Naive thymus-derived CD8-positive, alpha-beta T cell (primary cell): ENCODE measurements around the gene TNFAIP8L3. TPM values are rescaled to one million over a fixed set of nuclear protein-coding genes. Genes with fewer than 3 reads are reported as not detected.

Experiments
- ATAC-seq, 2 donors: fragments of 150-1000 bp; cut with Tn5 transposase in 1 of 2; sonication (Bioruptor Pico), chemical (Tn5 transposase) in 1 of 2; 1 replicate in 1 of 2; 2 replicates in 1 of 2; pipeline ENCODE4 v1.10.0; 2021; ENCODE audit warnings: mild to moderate bottlenecking in 2 of 2, moderate library complexity in 2 of 2
- POLR2A ChIA-PET: fragments of 350-600 bp; sonication (Branson Sonifier 250); formaldehyde crosslinking; loops from one replicate; lab custom pipeline; 2021; ENCODE audit warnings: antibody characterized with exemption; lab: Charles Lee
- DNase-seq, 10 donors: peaks; one replicate each; pipeline versions ENCODE4 v3.0.0 to v3.0.0-alpha.2; 2020 to 2022
- H3K27ac Mint-ChIP-seq, 10 donors: one replicate each; pipeline ENCODE4 v1.8.0; 2020 to 2022; ENCODE audit warnings: mild to moderate bottlenecking in 10 of 10, mixed read lengths in 10 of 10, moderate library complexity in 4 of 10, inconsistent platforms in 1 of 10
- H3K27me3 Mint-ChIP-seq, 5 donors: one replicate each; pipeline ENCODE4 v1.8.0; 2021 to 2022; ENCODE audit warnings: mixed read lengths in 5 of 5
- H3K36me3 Mint-ChIP-seq, 3 donors: one replicate each; pipeline ENCODE4 v1.8.0; 2020 to 2022; ENCODE audit warnings: mixed read lengths in 3 of 3, mild to moderate bottlenecking in 2 of 3, inconsistent platforms in 1 of 3
- H3K4me1 Mint-ChIP-seq, 4 donors: one replicate each; pipeline ENCODE4 v1.8.0; 2021 to 2022; ENCODE audit warnings: mixed read lengths in 4 of 4
- H3K4me3 Mint-ChIP-seq, 10 donors: one replicate each; pipeline ENCODE4 v1.8.0; 2020 to 2022; ENCODE audit warnings: mild to moderate bottlenecking in 10 of 10, mixed read lengths in 10 of 10, moderate library complexity in 6 of 10, inconsistent platforms in 1 of 10
- H3K9me3 Mint-ChIP-seq, 9 donors: one replicate each; pipeline ENCODE4 v1.8.0; 2020 to 2022; ENCODE audit warnings: mixed read lengths in 9 of 9, mild to moderate bottlenecking in 3 of 9, inconsistent platforms in 1 of 9, moderate library complexity in 1 of 9
- polyA plus RNA-seq, 3 donors: library from polyadenylated mRNA; unstranded; fragments of 300-500 nt; fragmentation: Illumina TruSeq; gene quantifications; one replicate each; pipeline ENCODE4 v1.2.3, GENCODE V29; 2021
- total RNA-seq, 8 experiments: library from RNA in 2 of 8; stranded (reverse) in 2 of 8; gene quantifications; one replicate each; pipeline ENCODE4 v1.2.3 and lab custom pipeline; 2021 to 2026

Gene TNFAIP8L3
- total and polyA plus RNA-seq, 5 experiments from 2014 or later, result not detected

GRCh38 chr15:51062736-51063135 lies 32.0 kb downstream of the TNFAIP8L3 start:
- Mint-ChIP-seq H3K36me3 (no peaks in the 10 kb centered on the region), H3K27me3 (peaks cover 1 to 45% (median 16%) of the 10 kb centered on the region in 5 donors), H3K27ac (no peak overlapping the region), H3K4me1 (no peaks in the 10 kb centered on the region), H3K9me3 (no peaks in the 10 kb centered on the region), H3K4me3 (no peak overlapping the region)
- ATAC-seq (no peak), DNase-seq (no peak)
- POLR2A ChIA-PET, result no interaction called here

- Mint-ChIP-seq H3K27me3 (peaks cover 6 to 45% (median 17%) of the 10 kb centered on the region in 5 donors), H3K27ac (no peak overlapping the region), H3K9me3 (no peaks in the 10 kb centered on the region), H3K36me3 (no peaks in the 10 kb centered on the region), H3K4me1 (no peaks in the 10 kb centered on the region), H3K4me3 (no peak overlapping the region)
- DNase-seq, result no peak
- ATAC-seq, result no peak
- POLR2A ChIA-PET, result interaction anchor here (0.6 kb wide), 1 partner anchor 139 kb away, joined by 3 read pairs; no protein-coding TSS in a partner anchor
Observed at GRCh38 chr15:51060030-51060673, 34.6 kb downstream of the TNFAIP8L3 start.

GRCh38 chr15:51054535-51054934 lies 40.2 kb downstream of the TNFAIP8L3 start:
- H3K27ac Mint-ChIP-seq, result no peak overlapping the region
- H3K27me3 Mint-ChIP-seq, result peaks cover 7 to 24% (median 11%) of the 10 kb centered on the region in 5 donors
- no peak overlapping the region for H3K4me3 Mint-ChIP-seq
- no peak for DNase-seq
- POLR2A ChIA-PET, result no interaction called here
- H3K36me3 Mint-ChIP-seq, result no peaks in the 10 kb centered on the region
- no peak for ATAC-seq
- H3K4me1 Mint-ChIP-seq, result no peaks in the 10 kb centered on the region
- no peaks in the 10 kb centered on the region for H3K9me3 Mint-ChIP-seq

GRCh38 chr15:51053571-51053970 lies 41.1 kb downstream of the TNFAIP8L3 start:
- Mint-ChIP-seq H3K27ac (no peak overlapping the region), H3K36me3 (no peaks in the 10 kb centered on the region), H3K27me3 (peaks cover 7 to 24% (median 9%) of the 10 kb centered on the region in 5 donors), H3K9me3 (no peaks in the 10 kb centered on the region), H3K4me3 (no peak overlapping the region), H3K4me1 (peaks cover 0 to 2% (median 0%) of the 10 kb centered on the region in 4 donors)
- POLR2A ChIA-PET, result no interaction called here
- DNase-seq (no peak), ATAC-seq (no peak)

GRCh38 chr15:51051776-51052175 lies 42.9 kb downstream of the TNFAIP8L3 start:
- POLR2A ChIA-PET, result no interaction called here

GRCh38 chr15:51049081-51049480 lies 45.6 kb downstream of the TNFAIP8L3 start:
- DNase-seq, result no peak
- ATAC-seq, result no peak
- Mint-ChIP-seq H3K27me3 (peaks cover 2 to 15% (median 14%) of the 10 kb centered on the region in 5 donors), H3K27ac (no peak overlapping the region), H3K9me3 (no peaks in the 10 kb centered on the region), H3K36me3 (no peaks in the 10 kb centered on the region), H3K4me3 (no peak overlapping the region), H3K4me1 (peaks cover 0 to 2% (median 0%) of the 10 kb centered on the region in 4 donors)
- POLR2A ChIA-PET, result interaction anchor here (0.6 kb wide), 1 partner anchor 22 kb away, joined by 3 read pairs; no protein-coding TSS in a partner anchor

More at GRCh38 chr15:51051776-51052175, 42.9 kb downstream of the TNFAIP8L3 start:
- ATAC-seq, result no peak
- no peak overlapping the region for H3K27ac Mint-ChIP-seq
- peaks cover 4 to 15% (median 9%) of the 10 kb centered on the region in 5 donors for H3K27me3 Mint-ChIP-seq
- H3K9me3 Mint-ChIP-seq, result no peaks in the 10 kb centered on the region
- H3K36me3 Mint-ChIP-seq, result no peaks in the 10 kb centered on the region
- H3K4me1 Mint-ChIP-seq, result peaks cover 0 to 2% (median 0%) of the 10 kb centered on the region in 4 donors
- no peak overlapping the region for H3K4me3 Mint-ChIP-seq
- no peak for DNase-seq

- POLR2A ChIA-PET, result no interaction called here
- H3K36me3 Mint-ChIP-seq, result no peaks in the 10 kb centered on the region
Observed at GRCh38 chr15:51048308-51048707, 46.4 kb downstream of the TNFAIP8L3 start.

GRCh38 chr15:51046799-51047449 lies 47.8 kb downstream of the TNFAIP8L3 start:
- ATAC-seq (no peak), DNase-seq (no peak)
- Mint-ChIP-seq H3K36me3 (no peaks in the 10 kb centered on the region), H3K27me3 (peaks cover 2 to 11% (median 9%) of the 10 kb centered on the region in 5 donors), H3K27ac (no peak overlapping the region), H3K9me3 (no peaks in the 10 kb centered on the region), H3K4me1 (peaks cover 0 to 2% (median 0%) of the 10 kb centered on the region in 4 donors), H3K4me3 (no peak overlapping the region)
- POLR2A ChIA-PET, result no interaction called here

More at GRCh38 chr15:51048308-51048707, 46.4 kb downstream of the TNFAIP8L3 start:
- Mint-ChIP-seq H3K4me3 (no peak overlapping the region), H3K27me3 (peaks cover 2 to 15% (median 14%) of the 10 kb centered on the region in 5 donors), H3K27ac (no peak overlapping the region), H3K9me3 (no peaks in the 10 kb centered on the region), H3K4me1 (peaks cover 0 to 2% (median 0%) of the 10 kb centered on the region in 4 donors)
- no peak for ATAC-seq
- DNase-seq, result no peak

GRCh38 chr15:51046016-51046415 lies 48.7 kb downstream of the TNFAIP8L3 start:
- Mint-ChIP-seq H3K4me3 (no peak overlapping the region), H3K36me3 (no peaks in the 10 kb centered on the region), H3K4me1 (peaks cover 0 to 2% (median 0%) of the 10 kb centered on the region in 4 donors), H3K27me3 (peaks cover under 1 to 5% (median 3%) of the 10 kb centered on the region in 5 donors), H3K9me3 (no peaks in the 10 kb centered on the region), H3K27ac (no peak overlapping the region)
- no peak for ATAC-seq
- POLR2A ChIA-PET, result no interaction called here
- DNase-seq, result no peak

GRCh38 chr15:51044037-51044727 lies 50.5 kb downstream of the TNFAIP8L3 start:
- peaks cover 0 to 5% (median 2%) of the 10 kb centered on the region in 5 donors for H3K27me3 Mint-ChIP-seq
- H3K9me3 Mint-ChIP-seq, result peaks cover 0 to under 1% (median 0%) of the 10 kb centered on the region in 9 donors
- H3K4me1 Mint-ChIP-seq, result peaks cover 0 to 2% (median 0%) of the 10 kb centered on the region in 4 donors
- no peak overlapping the region for H3K4me3 Mint-ChIP-seq
- H3K27ac Mint-ChIP-seq, result no peak overlapping the region
- H3K36me3 Mint-ChIP-seq, result no peaks in the 10 kb centered on the region
- ATAC-seq, result no peak
- POLR2A ChIA-PET, result no interaction called here
- no peak for DNase-seq

- Mint-ChIP-seq H3K27me3 (no peaks in the 10 kb centered on the region), H3K36me3 (peaks cover 6 to 11% (median 9%) of the 10 kb centered on the region in 3 donors), H3K4me1 (peaks cover 0 to 4% (median 0%) of the 10 kb centered on the region in 4 donors), H3K4me3 (no peak overlapping the region), H3K9me3 (peaks cover 0 to 6% (median 2%) of the 10 kb centered on the region in 9 donors), H3K27ac (peak overlapping the region in 1 of 10 donors; percentile 38)
- DNase-seq, result no peak
- ATAC-seq, result no peak
- POLR2A ChIA-PET, result no interaction called here
Observed at GRCh38 chr15:51038974-51039319, 55.8 kb downstream of the TNFAIP8L3 start.

GRCh38 chr15:51038162-51038973 lies 56.3 kb downstream of the TNFAIP8L3 start:
- Mint-ChIP-seq H3K36me3 (peaks cover 6 to 11% (median 9%) of the 10 kb centered on the region in 3 donors), H3K27me3 (no peaks in the 10 kb centered on the region), H3K9me3 (peaks cover 0 to 6% (median 2%) of the 10 kb centered on the region in 9 donors), H3K4me3 (no peak overlapping the region), H3K27ac (no peak overlapping the region), H3K4me1 (peaks cover 0 to 4% (median 0%) of the 10 kb centered on the region in 4 donors)
- POLR2A ChIA-PET, result no interaction called here
- DNase-seq (no peak), ATAC-seq (no peak)
